CD4-positive, alpha-beta T cell treated with Interleukin-12 subunit alpha and Interleukin-12 subunit beta, for 1 hour (primary cell): ENCODE measurements around the gene RHBDD3.

Experiments used
- DNase-seq: peaks from one replicate; pipeline ENCODE4 v3.0.0-alpha.2; 2020

Gene RHBDD3

DNA sequence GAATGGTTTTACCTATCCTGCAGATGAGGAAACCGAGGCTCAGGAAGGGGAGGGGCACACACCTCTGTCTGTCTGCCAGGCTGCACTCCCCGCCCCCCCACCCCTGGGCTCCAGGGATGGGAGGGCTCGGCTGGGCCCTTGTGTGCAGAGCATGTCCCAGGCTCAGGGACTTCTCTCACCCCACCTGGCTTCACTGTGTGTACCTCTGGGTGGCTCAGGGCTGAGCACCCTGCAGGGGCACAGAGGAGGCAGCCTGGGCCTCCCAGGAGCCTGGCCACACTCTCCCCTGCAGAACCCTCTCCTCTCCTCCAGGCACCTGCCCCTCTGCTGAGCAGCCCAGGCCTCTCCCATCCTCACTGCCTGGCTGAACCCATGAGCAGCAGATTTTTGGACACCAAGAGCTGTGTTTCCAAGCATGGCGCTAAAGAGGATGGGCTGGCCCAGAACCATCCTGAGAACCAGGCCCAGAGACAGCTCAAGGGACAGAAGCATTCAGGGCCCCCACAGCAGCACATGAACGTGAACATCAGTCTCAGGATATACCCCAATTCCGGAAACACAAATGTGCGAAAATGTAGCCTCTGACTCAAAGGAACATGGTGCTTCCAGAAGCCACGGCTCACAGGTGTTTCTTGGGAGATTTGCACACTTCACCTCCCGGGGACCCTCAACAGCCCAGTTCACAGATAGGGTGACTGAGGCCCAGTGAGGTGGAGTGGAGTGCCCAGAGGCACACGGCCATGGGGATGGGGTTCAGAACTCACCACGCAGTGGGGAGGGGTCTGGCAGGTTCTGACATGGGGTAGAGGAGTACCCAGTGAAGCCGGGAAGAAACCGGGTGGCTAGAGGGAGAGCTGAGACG is 51.5 kb downstream of the RHBDD3 start:
- no peak for DNase-seq

DNA sequence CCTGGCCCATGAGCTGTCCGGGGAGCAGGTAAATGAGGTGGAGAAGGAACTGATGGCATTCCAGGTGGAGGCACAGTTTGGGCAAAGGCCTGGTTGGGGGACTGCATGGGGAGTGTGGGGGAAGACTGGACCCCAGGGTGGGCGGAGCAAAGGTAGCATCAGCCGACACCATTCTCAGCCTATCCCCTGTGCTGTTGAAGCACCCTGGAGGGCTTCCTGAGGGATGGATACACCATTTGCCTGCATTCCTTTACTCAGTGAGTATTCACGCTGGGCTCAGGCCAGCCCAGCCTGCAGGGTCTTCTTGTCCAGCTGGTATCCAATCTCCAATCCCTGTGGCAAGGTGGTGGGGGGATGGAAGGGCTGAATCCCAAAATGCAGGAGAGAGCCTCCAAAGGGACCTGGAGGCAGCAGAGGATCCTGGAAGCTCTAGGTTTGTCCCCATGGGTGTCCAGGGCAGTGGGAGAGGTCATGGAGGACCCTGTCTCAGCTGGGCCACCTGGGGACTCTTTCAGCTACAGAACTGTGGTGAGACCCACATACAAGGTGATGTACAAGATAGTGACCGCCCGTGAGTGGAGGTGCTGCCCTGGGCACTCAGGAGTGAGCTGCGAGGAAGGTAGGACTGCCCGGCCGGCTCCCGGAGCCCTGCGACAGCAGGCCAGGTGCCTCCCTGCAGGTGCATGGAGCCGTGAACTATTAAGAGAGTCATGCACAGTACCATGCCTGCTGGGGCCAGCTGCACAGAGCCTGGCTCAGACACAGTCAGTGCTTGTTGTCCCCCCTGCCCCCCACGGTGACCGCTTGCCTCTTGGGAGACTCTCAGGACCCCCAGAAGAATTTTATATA is 52.5 kb downstream of the RHBDD3 start:
- DNase-seq, result no peak

DNA sequence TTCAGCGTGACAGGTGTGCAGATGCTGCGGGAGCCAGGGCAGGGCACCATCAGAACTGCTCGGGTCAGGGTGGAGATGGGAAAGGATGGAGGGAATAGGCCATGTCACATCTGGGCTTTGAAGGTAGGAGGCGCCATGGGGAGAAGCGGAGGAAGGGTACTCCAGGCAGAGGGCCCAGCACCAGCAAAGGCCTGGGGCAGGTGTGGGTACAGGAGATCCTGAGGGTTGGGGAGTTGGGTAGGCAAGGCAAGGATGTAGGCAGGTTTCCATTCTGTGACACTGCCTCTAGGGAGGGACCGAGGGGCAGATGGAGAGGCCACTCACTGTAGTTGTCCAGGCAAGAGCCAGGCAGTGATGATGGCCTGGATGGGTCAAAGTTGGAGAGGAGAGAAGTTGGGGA is 53.5 kb downstream of the RHBDD3 start:
- DNase-seq, result no peak

DNA sequence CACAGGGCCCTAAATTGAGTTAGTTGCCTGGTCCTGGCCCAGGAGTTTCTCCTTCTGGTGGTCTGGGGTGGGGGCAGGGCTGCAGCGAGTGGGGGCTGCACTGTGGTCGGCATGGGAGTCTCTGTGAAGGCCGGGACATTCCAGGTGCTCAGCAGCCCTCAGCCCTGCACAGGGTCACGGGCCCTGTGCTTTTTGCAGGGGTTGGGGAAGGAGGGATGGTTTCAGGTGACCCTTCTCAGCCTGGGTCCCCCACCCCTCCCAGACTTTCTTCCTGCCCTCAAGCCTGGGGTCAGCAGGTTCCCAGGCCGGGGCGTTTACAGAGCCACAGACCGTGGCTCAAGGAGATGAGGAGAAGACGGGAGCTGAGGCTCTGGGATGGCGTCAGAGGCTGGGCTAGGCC is 54.3 kb downstream of the RHBDD3 start:
- no peak for DNase-seq

DNA sequence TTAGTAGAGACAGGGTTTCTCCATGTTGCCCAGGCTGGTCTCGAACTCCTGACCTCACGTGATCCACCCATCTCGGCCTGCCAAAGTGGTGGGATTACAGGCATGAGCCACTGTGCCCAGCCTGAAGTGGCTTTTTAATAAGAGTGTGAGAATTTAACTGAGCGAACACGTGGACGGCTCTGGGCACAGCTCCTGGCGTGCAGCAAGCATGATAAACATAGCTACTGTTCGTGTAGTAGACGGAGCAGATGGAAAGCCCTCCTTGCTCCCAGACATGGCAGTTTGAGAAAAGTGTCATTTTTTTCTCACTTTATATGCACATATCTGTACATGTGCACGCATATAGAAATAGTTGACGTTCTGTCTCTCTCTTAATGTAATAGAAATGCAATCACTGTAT is 55.0 kb downstream of the RHBDD3 start:
- DNase-seq, result no peak

DNA sequence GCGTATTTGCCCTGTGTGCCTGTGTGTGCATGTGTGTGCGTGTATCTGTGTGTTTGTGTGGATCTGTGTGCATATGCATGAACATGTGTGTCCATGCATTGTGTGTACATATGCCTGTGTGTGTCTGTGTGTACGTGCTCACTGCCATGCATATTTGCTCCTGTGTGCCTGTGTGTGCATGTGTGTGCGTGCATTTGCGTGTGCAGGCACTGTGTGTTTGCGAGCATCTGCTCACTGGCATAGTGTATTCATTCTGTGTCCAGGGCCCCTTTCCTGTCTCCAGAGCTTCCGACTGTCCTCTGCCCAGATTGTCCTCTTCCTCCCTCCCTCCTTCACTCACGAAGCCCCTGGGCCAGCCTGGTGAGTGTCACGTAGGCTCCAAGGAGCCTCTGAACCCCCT is 56.3 kb downstream of the RHBDD3 start:
- DNase-seq, result no peak

DNA sequence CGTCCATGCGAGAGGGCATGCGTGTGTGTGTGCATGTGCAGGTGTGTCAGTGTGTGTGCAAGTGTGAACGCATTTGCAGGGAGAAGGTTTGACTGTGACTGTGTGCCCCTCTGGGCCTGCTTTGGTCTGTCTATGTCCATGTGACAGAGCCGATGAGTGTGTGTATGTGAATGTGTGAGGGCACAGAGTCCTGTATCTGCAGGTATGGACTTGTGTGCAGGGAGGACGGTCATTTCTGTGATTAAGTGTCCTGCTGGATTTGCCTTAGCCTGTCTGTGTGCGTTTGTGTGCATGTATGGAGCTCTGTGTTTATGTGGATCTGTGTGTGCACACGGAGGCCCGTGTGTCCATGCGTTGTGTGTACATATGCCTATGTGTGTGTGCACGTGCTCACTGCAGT is 56.7 kb downstream of the RHBDD3 start:
- no peak for DNase-seq
